ENCODE measurements around the gene L1CAM.

L1CAM gene

DNA sequence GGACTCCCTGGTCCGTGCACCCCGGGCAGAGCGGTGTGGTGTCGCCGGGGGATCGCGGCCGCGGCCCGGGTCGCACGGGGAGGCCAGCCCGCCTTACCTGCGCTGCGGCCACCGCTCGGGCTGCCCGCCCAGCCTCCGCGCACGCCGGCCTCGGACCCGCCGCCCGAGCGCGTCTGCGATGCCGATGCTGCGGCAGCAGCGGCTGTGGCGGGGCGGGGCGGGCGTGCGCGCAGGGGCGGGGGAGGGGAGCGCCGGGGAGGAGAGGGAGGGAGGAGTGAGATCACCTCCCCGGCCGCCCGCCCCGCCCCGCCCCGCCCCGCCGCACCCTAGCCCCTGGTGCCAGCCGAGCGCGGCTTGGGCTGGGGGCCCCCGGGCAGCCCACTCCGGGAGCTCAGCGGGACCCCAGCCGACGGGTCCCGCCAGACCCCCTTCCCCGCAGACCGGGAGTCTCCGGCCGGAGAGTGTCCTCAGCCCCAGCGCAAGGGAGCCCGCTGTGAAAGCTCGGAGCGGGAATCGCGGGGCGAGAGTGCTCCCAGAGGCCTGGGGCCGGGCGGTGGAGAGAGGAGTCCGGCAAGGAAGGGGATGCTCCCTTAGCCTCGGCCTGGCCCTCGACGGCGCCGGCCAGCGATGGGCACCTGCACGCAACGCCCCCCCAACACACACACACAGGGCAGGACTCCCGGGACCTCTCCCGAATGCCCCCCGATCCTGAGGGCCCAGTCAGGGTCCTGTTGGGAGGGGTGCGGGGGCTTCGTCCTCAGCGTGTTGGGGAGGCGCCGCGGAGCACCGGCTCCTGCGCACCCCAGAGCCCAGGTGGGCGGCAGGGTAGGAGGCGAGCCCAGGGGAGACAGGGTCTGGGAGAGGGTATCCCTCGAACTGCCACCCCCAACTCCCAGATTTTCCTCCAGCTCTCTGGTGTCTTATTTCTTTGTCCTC, at the start of gene L1CAM:
Gene L1CAM, minus strand, starts transcription at position 206 of the 936 bp plus-strand sequence. CDS start 10,337 bp downstream, outside the sequence.
- no peak within 1 kb of the TSS for H3K4me3 ChIP-seq (ENCODE audit: low read depth, low read length)
- no peak for DNase-seq (ENCODE audit: low read depth)
- TF ChIP-seq, protein P1, sequence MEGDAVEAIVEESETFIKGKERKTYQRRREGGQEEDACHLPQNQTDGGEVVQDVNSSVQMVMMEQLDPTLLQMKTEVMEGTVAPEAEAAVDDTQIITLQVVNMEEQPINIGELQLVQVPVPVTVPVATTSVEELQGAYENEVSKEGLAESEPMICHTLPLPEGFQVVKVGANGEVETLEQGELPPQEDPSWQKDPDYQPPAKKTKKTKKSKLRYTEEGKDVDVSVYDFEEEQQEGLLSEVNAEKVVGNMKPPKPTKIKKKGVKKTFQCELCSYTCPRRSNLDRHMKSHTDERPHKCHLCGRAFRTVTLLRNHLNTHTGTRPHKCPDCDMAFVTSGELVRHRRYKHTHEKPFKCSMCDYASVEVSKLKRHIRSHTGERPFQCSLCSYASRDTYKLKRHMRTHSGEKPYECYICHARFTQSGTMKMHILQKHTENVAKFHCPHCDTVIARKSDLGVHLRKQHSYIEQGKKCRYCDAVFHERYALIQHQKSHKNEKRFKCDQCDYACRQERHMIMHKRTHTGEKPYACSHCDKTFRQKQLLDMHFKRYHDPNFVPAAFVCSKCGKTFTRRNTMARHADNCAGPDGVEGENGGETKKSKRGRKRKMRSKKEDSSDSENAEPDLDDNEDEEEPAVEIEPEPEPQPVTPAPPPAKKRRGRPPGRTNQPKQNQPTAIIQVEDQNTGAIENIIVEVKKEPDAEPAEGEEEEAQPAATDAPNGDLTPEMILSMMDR (conservative IDR thresholded peaks at IDR 0.05; ENCODE audit: low read depth, low read length) = no peak

- peak overlapping the region; percentile 41 for H3K4me3 ChIP-seq (ENCODE audit: low read depth, low read length)
- DNase-seq (ENCODE audit: low read depth) = no peak
- TF ChIP-seq, protein P1 (conservative IDR thresholded peaks at IDR 0.05; ENCODE audit: low read depth, low read length) = no peak
These were observed 49.4 kb upstream of the L1CAM start for GRCh38 chrX:153935326-153935851.

DNA sequence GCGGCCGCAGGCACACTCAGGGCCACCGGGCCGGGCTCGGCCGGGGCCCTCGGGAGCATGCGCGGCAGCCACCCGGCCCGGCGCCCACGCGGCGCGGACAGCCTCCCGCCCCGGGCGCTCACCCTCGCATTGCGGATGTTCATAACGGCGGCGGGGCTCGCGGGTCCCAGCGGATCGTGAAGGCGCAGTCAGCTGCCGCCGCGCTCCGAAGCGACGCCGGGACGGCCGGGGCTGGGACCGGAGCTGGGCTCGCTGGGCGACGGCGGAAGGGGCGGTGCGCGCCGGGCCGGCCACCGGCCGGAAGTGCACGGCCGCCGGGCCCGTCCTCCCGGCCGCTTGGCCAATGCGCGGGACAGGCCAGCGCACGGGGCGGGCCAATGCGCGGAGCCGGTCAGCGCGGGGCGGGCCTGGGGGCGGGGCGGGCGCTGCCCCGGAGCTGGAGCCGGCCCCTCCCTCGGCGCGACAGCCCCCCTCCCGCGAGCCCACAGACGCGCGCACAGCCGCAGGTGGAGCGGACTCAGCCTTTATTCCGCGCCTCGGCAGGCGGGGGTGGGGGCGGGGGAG, 48.9 kb upstream of the L1CAM start, which contains the start of gene NAA10:
Gene NAA10, minus strand, starts transcription at position 276 of the 564 bp plus-strand sequence. Its CDS starts 133 bp downstream, at position 143.
- H3K4me3 ChIP-seq (ENCODE audit: low read depth, low read length) = peak within 1 kb of the TSS; percentile 70
- DNase-seq (ENCODE audit: low read depth) = peak; percentile 69
- TF ChIP-seq, protein P1 (conservative IDR thresholded peaks at IDR 0.05; ENCODE audit: low read depth, low read length) = no peak

GRCh38 chrX:153934148-153934761, 48.3 kb upstream of the L1CAM start:
- DNase-seq (ENCODE audit: low read depth) = no peak
- peak overlapping the region; percentile 70 for H3K4me3 ChIP-seq (ENCODE audit: low read depth, low read length)
- TF ChIP-seq, protein P1 (conservative IDR thresholded peaks at IDR 0.05; ENCODE audit: low read depth, low read length) = no peak

- TF ChIP-seq, protein P1 (conservative IDR thresholded peaks at IDR 0.05; ENCODE audit: low read depth, low read length) = no peak
- peak; percentile 44 for DNase-seq (ENCODE audit: low read depth)
- peak overlapping the region; percentile 70 for H3K4me3 ChIP-seq (ENCODE audit: low read depth, low read length)
These were observed 47.8 kb upstream of the L1CAM start for GRCh38 chrX:153933748-153934147.

GRCh38 chrX:153932220-153932915, 46.4 kb upstream of the L1CAM start:
- no peak for DNase-seq (ENCODE audit: low read depth)
- H3K4me3 ChIP-seq (ENCODE audit: low read depth, low read length) = no peak overlapping the region
- TF ChIP-seq, protein P1 (conservative IDR thresholded peaks at IDR 0.05; ENCODE audit: low read depth, low read length) = no peak
